HEK293 (cell line): Measurements from ENCODE around the gene VPS13D.

Experiments
- CTCF ChIA-PET: fragments of 350-600 bp; formaldehyde crosslinking; extraction: SDS; loops from one replicate; lab custom pipeline; 2021; ENCODE audit warnings: antibody characterized with exemption; lab: Yijun Ruan, JAX
- POLR2A ChIA-PET: fragments of 300-600 bp; formaldehyde crosslinking; extraction: SDS; loops from one replicate; lab custom pipeline; 2020; ENCODE audit warnings: antibody characterized with exemption, inconsistent platforms; lab: Yijun Ruan, JAX
- H3K27ac ChIP-seq: fragments of 200-500 bp; sonication (Bioruptor generic); 2 replicates; pipeline ENCODE4 v1.5.1; 2014; ENCODE audit warnings: low read depth, low read length, control low read depth, inconsistent platforms; ENCODE audit errors: extremely low read depth
- H3K36me3 ChIP-seq, 2 experiments: fragments of 200-500 bp in 1 of 2; sonication (Bioruptor generic) in 1 of 2; 1 replicate in 1 of 2; 2 replicates in 1 of 2; pipeline ENCODE4 v1.5.1; 2014 to 2017; ENCODE audit warnings: inconsistent platforms in 2 of 2, low read length in 2 of 2; ENCODE audit not compliant: control insufficient read depth in 2 of 2, insufficient read depth in 1 of 2
- H3K4me1 ChIP-seq: fragments of 200-500 bp; sonication (Bioruptor generic); 2 replicates; pipeline ENCODE4 v1.5.1; 2014; ENCODE audit warnings: mild to moderate bottlenecking, low read length, inconsistent platforms; ENCODE audit not compliant: control insufficient read depth, insufficient read depth
- H3K4me3 ChIP-seq: 2 replicates; pipeline ENCODE4 v1.5.1; 2011; ENCODE audit warnings: low read depth, mild to moderate bottlenecking, control low read depth, low read length, moderate library complexity
- H3K9me3 ChIP-seq: fragments of 200-500 bp; sonication (Bioruptor generic); 2 replicates; pipeline ENCODE4 v1.5.1; 2014; ENCODE audit warnings: low read depth, low read length, inconsistent platforms; ENCODE audit not compliant: control insufficient read depth, insufficient read depth
- FEZF1 ChIP-seq: fragments of 450-650 bp; formaldehyde crosslinking; IDR thresholded peaks from 2 replicates; pipeline ENCODE4 v1.5.1; 2016; ENCODE audit warnings: missing biosample characterization, missing genetic modification characterization
- GFI1B ChIP-seq: fragments of 450-650 bp; formaldehyde crosslinking; IDR thresholded peaks from 2 replicates; pipeline ENCODE4 v1.5.1; 2016; ENCODE audit warnings: missing biosample characterization, missing genetic modification characterization
- HOXC10 ChIP-seq: sonication (generic); formaldehyde crosslinking; IDR thresholded peaks from 2 replicates; pipeline ENCODE4 v1.8.1; 2023; ENCODE audit warnings: mild to moderate bottlenecking, missing genetic modification reagents
- KLF17 ChIP-seq: fragments of 450-650 bp; formaldehyde crosslinking; IDR thresholded peaks from 2 replicates; pipeline ENCODE4 v1.5.1; 2016; ENCODE audit warnings: missing biosample characterization, missing genetic modification characterization
- REPIN1 ChIP-seq: fragments of 450-650 bp; formaldehyde crosslinking; IDR thresholded peaks from 2 replicates; pipeline ENCODE4 v1.5.1; 2017; ENCODE audit warnings: missing biosample characterization, missing genetic modification characterization, low read depth
- YY2 ChIP-seq: fragments of 450-650 bp; formaldehyde crosslinking; IDR thresholded peaks from 2 replicates; pipeline ENCODE4 v1.5.1; 2016; ENCODE audit warnings: missing biosample characterization, missing genetic modification characterization
- ZBTB10 ChIP-seq: fragments of 450-650 bp; formaldehyde crosslinking; IDR thresholded peaks from 2 replicates; pipeline ENCODE4 v1.5.1; 2016; ENCODE audit warnings: missing biosample characterization, missing genetic modification characterization
- ZFHX2 ChIP-seq: fragments of 450-650 bp; formaldehyde crosslinking; conservative IDR thresholded peaks from 2 replicates; pipeline ENCODE4 v1.5.1; 2016; ENCODE audit warnings: missing biosample characterization, missing genetic modification characterization
- ZFP37 ChIP-seq: fragments of 450-650 bp; formaldehyde crosslinking; IDR thresholded peaks from 2 replicates; pipeline ENCODE4 v1.5.1; 2016; ENCODE audit warnings: missing biosample characterization, missing genetic modification characterization
- ZNF10 ChIP-seq: fragments of 450-650 bp; formaldehyde crosslinking; IDR thresholded peaks from 2 replicates; pipeline ENCODE4 v1.5.1; 2017; ENCODE audit warnings: missing biosample characterization, missing genetic modification characterization
- ZNF148 ChIP-seq: fragments of 450-650 bp; formaldehyde crosslinking; IDR thresholded peaks from 2 replicates; pipeline ENCODE4 v1.5.0; 2017; ENCODE audit warnings: missing biosample characterization, missing genetic modification characterization, borderline replicate concordance
- ZNF16 ChIP-seq: fragments of 450-650 bp; formaldehyde crosslinking; IDR thresholded peaks from 2 replicates; pipeline ENCODE4 v1.5.1; 2016; ENCODE audit warnings: low read depth, missing biosample characterization, missing genetic modification characterization
- ZNF2 ChIP-seq: fragments of 450-650 bp; formaldehyde crosslinking; IDR thresholded peaks from 2 replicates; pipeline ENCODE4 v1.5.1; 2016; ENCODE audit warnings: missing biosample characterization, missing genetic modification characterization
- ZNF248 ChIP-seq: fragments of 450-650 bp; formaldehyde crosslinking; IDR thresholded peaks from 2 replicates; pipeline ENCODE4 v1.5.1; 2017; ENCODE audit warnings: missing biosample characterization, missing genetic modification characterization
- ZNF404 ChIP-seq: fragments of 450-650 bp; formaldehyde crosslinking; IDR thresholded peaks from 2 replicates; pipeline ENCODE4 v1.5.1; 2017; ENCODE audit warnings: missing biosample characterization, missing genetic modification characterization
- ZNF426 ChIP-seq: fragments of 450-650 bp; formaldehyde crosslinking; IDR thresholded peaks from 2 replicates; pipeline ENCODE4 v1.5.1; 2017; ENCODE audit warnings: missing biosample characterization, missing genetic modification characterization, mild to moderate bottlenecking, inconsistent platforms, moderate library complexity
- ZNF510 ChIP-seq: fragments of 450-650 bp; formaldehyde crosslinking; IDR thresholded peaks from 2 replicates; pipeline ENCODE4 v1.5.1; 2018; ENCODE audit warnings: mild to moderate bottlenecking, missing genetic modification characterization, missing biosample characterization; ENCODE audit not compliant: insufficient replicate concordance
- ZNF521 ChIP-seq: fragments of 450-650 bp; formaldehyde crosslinking; IDR thresholded peaks from 2 replicates; pipeline ENCODE4 v1.5.1; 2017; ENCODE audit warnings: missing biosample characterization, mild to moderate bottlenecking, missing genetic modification characterization
- ZNF529 ChIP-seq: fragments of 450-650 bp; formaldehyde crosslinking; IDR thresholded peaks from 2 replicates; pipeline ENCODE4 v1.5.1; 2017; ENCODE audit warnings: missing genetic modification characterization, missing biosample characterization; ENCODE audit not compliant: insufficient replicate concordance
- ZNF670 ChIP-seq: fragments of 450-650 bp; formaldehyde crosslinking; IDR thresholded peaks from 2 replicates; pipeline ENCODE4 v1.5.1; 2016; ENCODE audit warnings: missing biosample characterization, missing genetic modification characterization, low read depth
- ZNF677 ChIP-seq: fragments of 450-650 bp; IDR thresholded peaks from 2 replicates; pipeline ENCODE4 v1.5.0; 2018; ENCODE audit warnings: missing biosample characterization, mild to moderate bottlenecking, missing genetic modification characterization, moderate library complexity
- ZNF777 ChIP-seq: fragments of 450-650 bp; formaldehyde crosslinking; IDR thresholded peaks from 2 replicates; pipeline ENCODE4 v1.5.1; 2017; ENCODE audit warnings: missing biosample characterization, missing genetic modification characterization, borderline replicate concordance
- ZNF785 ChIP-seq: fragments of 450-650 bp; formaldehyde crosslinking; IDR thresholded peaks from 2 replicates; pipeline ENCODE4 v1.5.1; 2016; ENCODE audit warnings: missing biosample characterization, missing genetic modification characterization
- ZNF792 ChIP-seq: fragments of 450-650 bp; formaldehyde crosslinking; IDR thresholded peaks from 2 replicates; pipeline ENCODE4 v1.5.1; 2016; ENCODE audit warnings: missing biosample characterization, missing genetic modification characterization
- ZXDB ChIP-seq: fragments of 450-650 bp; formaldehyde crosslinking; IDR thresholded peaks from 2 replicates; pipeline ENCODE4 v1.5.1; 2016; ENCODE audit warnings: missing biosample characterization, missing genetic modification characterization

VPS13D gene

GRCh38 chr1:12551584-12551983, 321.8 kb downstream of the VPS13D start:
- CTCF ChIA-PET = no interaction called here
- H3K4me3 ChIP-seq = no peak overlapping the region
- H3K36me3 ChIP-seq = no peaks in the 10 kb centered on the region
- POLR2A ChIA-PET = no interaction called here
- TF ChIP-seq ZNF16 = peak; percentile 95
- TF ChIP-seq ZNF785 (tag by site-specific recombination) = no peak
- H3K9me3 ChIP-seq = no peaks in the 10 kb centered on the region
- peaks cover 8% of the 10 kb centered on the region for H3K4me1 ChIP-seq
- no peak overlapping the region for H3K27ac ChIP-seq

GRCh38 chr1:12552111-12552888, 322.5 kb downstream of the VPS13D start:
- TF ChIP-seq ZNF2 (tag by site-specific recombination) (no peak), ZNF529 (no peak), FEZF1 (tag by site-specific recombination) (no peak), ZNF148 (tag by site-specific recombination) (no peak), ZNF426 (tag by site-specific recombination) (no peak), ZNF777 (tag by site-specific recombination) (no peak), HOXC10 (CRISPR knock-in tag) (no peak), ZNF510 (tag by site-specific recombination) (no peak), GFI1B (tag by site-specific recombination) (no peak), ZNF404 (tag by site-specific recombination) (no peak), KLF17 (tag by site-specific recombination) (no peak), ZNF670 (tag by site-specific recombination) (no peak), ZNF521 (tag by site-specific recombination) (no peak), ZNF792 (tag by site-specific recombination) (no peak), YY2 (tag by site-specific recombination) (no peak)
- Histone ChIP-seq H3K4me3 (no peak overlapping the region), H3K27ac (no peak overlapping the region), H3K4me1 (peaks cover 11% of the 10 kb centered on the region), H3K9me3 (no peaks in the 10 kb centered on the region), H3K36me3 (no peaks in the 10 kb centered on the region)
- ChIA-PET CTCF (no interaction called here), POLR2A (no interaction called here)

- CTCF ChIA-PET = no interaction called here
- Histone ChIP-seq H3K27ac (no peak overlapping the region), H3K4me3 (no peak overlapping the region), H3K9me3 (no peaks in the 10 kb centered on the region), H3K36me3 (no peaks in the 10 kb centered on the region), H3K4me1 (peaks cover 11% of the 10 kb centered on the region)
- POLR2A ChIA-PET = no interaction called here
- TF ChIP-seq ZFP37 (tag by site-specific recombination) (no peak), ZBTB10 (tag by site-specific recombination) (no peak), ZNF677 (tag by site-specific recombination) (no peak), ZNF529 (no peak), ZNF248 (tag by site-specific recombination) (no peak), ZNF10 (tag by site-specific recombination) (no peak), ZXDB (no peak), ZFHX2 (tag by site-specific recombination) (peak; percentile 16; the same call in 1 of the 2 replicates), REPIN1 (tag by site-specific recombination) (no peak)
Observed at GRCh38 chr1:12552951-12553921, 323.4 kb downstream of the VPS13D start.
